GM12872 (cell line): Measurements from ENCODE around the gene FAM43B.

Experiments used
- TF ChIP-seq, protein P1 (sequence below): IDR thresholded peaks from 3 replicates; pipeline ENCODE4 v1.5.1; 2011; ENCODE audit warnings: low read depth, mild to moderate bottlenecking, low read length, moderate library complexity; ENCODE audit not compliant: insufficient read depth

Gene FAM43B

DNA sequence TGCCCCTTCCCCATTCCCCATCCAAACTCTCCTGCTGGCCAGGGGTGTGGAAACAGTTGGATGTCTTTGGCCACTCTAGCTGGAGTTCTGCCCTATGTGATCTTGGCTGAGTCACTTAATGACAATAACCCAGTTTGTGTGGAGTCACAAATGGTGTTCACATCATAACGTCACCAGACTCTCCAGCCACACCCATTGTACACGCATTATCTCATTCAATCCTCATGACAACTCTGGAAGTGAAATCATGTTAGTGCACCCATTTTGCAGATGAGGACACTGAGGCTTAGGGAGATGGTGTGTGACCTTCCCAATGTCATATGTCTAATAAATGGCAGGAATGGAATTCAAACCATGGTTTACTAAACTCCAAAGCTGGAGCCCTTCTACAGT is 35.3 kb downstream of the FAM43B start:
- TF ChIP-seq, protein P1, sequence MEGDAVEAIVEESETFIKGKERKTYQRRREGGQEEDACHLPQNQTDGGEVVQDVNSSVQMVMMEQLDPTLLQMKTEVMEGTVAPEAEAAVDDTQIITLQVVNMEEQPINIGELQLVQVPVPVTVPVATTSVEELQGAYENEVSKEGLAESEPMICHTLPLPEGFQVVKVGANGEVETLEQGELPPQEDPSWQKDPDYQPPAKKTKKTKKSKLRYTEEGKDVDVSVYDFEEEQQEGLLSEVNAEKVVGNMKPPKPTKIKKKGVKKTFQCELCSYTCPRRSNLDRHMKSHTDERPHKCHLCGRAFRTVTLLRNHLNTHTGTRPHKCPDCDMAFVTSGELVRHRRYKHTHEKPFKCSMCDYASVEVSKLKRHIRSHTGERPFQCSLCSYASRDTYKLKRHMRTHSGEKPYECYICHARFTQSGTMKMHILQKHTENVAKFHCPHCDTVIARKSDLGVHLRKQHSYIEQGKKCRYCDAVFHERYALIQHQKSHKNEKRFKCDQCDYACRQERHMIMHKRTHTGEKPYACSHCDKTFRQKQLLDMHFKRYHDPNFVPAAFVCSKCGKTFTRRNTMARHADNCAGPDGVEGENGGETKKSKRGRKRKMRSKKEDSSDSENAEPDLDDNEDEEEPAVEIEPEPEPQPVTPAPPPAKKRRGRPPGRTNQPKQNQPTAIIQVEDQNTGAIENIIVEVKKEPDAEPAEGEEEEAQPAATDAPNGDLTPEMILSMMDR, result no peak

DNA sequence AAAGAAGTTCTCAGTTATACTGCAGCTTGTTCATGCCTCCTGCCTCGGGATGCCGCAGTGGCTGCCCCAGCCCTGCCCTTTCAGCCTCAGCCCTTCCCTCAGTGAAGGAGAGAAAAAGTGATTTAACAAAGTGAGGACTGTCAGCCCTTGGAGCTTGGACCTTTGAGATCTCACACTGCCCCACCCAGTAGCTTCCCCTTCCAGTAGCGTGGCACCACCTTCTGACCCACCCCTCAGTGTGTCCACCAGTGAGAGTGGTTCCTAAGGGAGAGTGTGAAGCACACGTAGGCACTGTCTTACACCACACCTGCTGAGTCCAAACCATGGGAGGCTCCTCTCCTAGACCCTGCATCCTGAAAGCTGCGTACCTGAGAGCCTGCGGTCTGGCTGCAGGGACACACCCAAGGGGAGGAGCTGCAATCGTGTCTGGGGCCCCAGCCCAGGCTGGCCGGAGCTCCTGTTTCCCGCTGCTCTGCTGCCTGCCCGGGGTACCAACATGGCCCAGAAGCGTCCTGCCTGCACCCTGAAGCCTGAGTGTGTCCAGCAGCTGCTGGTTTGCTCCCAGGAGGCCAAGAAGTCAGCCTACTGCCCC is 36.4 kb downstream of the FAM43B start, which contains the start of gene CDA:
Gene CDA (plus strand): TSS at position 464 of the 592 bp plus-strand sequence. CDS start 33 bp downstream, at position 497.
- TF ChIP-seq, protein P1, result no peak

GRCh38 chr1:20589331-20590278 is 37.2 kb downstream of the FAM43B start:
- TF ChIP-seq, protein P1, result no peak

- TF ChIP-seq, protein P1, result no peak
Observed at GRCh38 chr1:20590306-20590777, 38.0 kb downstream of the FAM43B start.

GRCh38 chr1:20593756-20594155 is 41.4 kb downstream of the FAM43B start:
- TF ChIP-seq, protein P1, result no peak

- TF ChIP-seq, protein P1, result no peak
Observed at GRCh38 chr1:20594746-20595145, 42.4 kb downstream of the FAM43B start.

DNA sequence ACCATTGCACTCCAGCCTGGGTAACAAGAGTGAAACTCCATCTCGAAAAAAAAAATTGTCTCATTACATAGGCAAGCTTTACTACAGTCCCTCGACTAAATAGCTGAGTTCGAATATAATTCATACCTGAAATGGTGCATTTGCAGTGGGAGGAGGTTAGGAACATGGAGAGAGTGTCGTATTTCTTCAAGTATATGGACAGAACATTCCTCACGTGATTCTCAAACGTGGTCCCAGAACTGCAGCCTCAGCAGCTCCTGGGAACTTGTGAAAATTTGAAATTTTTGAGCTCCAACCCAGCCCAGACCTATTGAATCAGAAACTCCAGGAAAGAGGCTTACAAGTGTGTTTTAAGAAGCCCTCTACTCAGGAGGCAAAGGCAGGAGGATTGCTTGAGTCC is 43.7 kb downstream of the FAM43B start:
- TF ChIP-seq, protein P1, result no peak
